ENCODE results near the gene CD2AP. TPM values are rescaled to one million over a fixed set of nuclear protein-coding genes. Genes with fewer than 3 reads are reported as not detected.
"Not testable (repeated sequence)": the region's sequence is repeated elsewhere in the genome, so short reads cannot be mapped to it uniquely, and the experiment has no call there.

The CD2AP gene
- polyA plus RNA-seq, 1 experiment, result 12.5 TPM

DNA sequence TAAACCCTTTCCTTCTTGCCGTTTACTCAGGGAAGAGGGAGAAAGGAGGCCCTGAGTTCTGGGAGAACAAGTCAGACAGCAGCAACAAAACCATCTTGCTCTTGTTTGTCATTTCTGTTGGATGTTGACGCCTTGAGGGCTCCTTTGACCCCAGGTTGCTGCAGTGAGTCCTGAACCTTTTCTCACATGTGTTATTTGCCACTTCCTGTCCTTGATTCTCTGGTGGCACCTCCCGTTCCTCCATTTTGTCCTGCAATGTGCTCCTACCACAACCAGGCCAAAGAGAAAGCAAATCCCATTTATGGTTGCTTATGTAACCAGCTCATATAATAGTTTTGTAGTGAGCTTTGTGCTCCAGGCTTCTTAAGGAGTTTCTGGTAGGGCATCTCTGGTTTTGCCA is 154.2 kb downstream of the CD2AP start:
- TF ChIP-seq, protein P1, sequence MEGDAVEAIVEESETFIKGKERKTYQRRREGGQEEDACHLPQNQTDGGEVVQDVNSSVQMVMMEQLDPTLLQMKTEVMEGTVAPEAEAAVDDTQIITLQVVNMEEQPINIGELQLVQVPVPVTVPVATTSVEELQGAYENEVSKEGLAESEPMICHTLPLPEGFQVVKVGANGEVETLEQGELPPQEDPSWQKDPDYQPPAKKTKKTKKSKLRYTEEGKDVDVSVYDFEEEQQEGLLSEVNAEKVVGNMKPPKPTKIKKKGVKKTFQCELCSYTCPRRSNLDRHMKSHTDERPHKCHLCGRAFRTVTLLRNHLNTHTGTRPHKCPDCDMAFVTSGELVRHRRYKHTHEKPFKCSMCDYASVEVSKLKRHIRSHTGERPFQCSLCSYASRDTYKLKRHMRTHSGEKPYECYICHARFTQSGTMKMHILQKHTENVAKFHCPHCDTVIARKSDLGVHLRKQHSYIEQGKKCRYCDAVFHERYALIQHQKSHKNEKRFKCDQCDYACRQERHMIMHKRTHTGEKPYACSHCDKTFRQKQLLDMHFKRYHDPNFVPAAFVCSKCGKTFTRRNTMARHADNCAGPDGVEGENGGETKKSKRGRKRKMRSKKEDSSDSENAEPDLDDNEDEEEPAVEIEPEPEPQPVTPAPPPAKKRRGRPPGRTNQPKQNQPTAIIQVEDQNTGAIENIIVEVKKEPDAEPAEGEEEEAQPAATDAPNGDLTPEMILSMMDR (IDR thresholded peaks at IDR 0.05; ENCODE audit: low read depth, low read length), result no peak
- CTCF ChIA-PET, result interaction anchor here (0.5 to 3.6 kb wide), 47 partner anchors 9 to 1778 kb away, joined by 3 to 77 read pairs (median 5); partner anchors contain the start of genes ADGRF4 and OPN5
- POLR2A ChIA-PET, result interaction anchor here (0.7 kb wide), 1 partner anchor 148 kb away, joined by 4 read pairs; no protein-coding TSS in a partner anchor
- no peak overlapping the region for H3K27ac ChIP-seq (ENCODE audit: low read depth, low read length)
- no peaks in the 10 kb centered on the region for H3K9me3 ChIP-seq (ENCODE audit: control insufficient read depth, insufficient read depth, low read length)
- H3K4me3 ChIP-seq (ENCODE audit: low read depth, low read length), result no peak overlapping the region
- H3K27me3 ChIP-seq (ENCODE audit: control insufficient read depth, insufficient read depth, low read length), result no peaks in the 10 kb centered on the region
- DNase-seq (ENCODE audit: low read depth, low spot score), result no peak

DNA sequence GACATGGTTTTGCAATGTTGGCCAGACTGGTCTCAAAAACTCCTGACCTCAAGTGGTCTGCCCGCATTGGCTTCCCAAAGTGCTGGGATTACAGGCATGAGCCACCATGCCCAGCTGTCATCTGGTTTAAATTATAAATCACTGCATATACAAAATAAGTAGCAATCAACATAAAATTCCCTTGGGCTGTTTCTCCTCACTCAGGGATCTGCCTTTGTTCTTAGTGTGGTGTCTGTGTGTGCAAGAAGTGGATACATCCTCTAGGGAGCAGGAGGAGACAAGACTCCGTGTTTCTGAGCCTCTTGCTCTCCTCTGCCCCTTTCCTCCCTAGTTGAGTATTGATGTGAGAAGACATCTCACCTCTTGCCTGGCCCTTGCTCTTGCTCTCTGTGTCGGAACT is 155.6 kb downstream of the CD2AP start:
- ChIA-PET CTCF (interaction anchor here (0.7 to 3.3 kb wide), 4 partner anchors 19 to 219 kb away, joined by 3 to 14 read pairs (median 8); no protein-coding TSS in a partner anchor), POLR2A (no interaction called here)
- Histone ChIP-seq H3K9me3 (ENCODE audit: control insufficient read depth, insufficient read depth, low read length) (no peaks in the 10 kb centered on the region), H3K27ac (ENCODE audit: low read depth, low read length) (no peak overlapping the region), H3K4me3 (ENCODE audit: low read depth, low read length) (no peak overlapping the region), H3K27me3 (ENCODE audit: control insufficient read depth, insufficient read depth, low read length) (no peaks in the 10 kb centered on the region)
- no peak for DNase-seq (ENCODE audit: low read depth, low spot score)
- TF ChIP-seq, protein P1 (IDR thresholded peaks at IDR 0.05; ENCODE audit: low read depth, low read length), result no peak

DNA sequence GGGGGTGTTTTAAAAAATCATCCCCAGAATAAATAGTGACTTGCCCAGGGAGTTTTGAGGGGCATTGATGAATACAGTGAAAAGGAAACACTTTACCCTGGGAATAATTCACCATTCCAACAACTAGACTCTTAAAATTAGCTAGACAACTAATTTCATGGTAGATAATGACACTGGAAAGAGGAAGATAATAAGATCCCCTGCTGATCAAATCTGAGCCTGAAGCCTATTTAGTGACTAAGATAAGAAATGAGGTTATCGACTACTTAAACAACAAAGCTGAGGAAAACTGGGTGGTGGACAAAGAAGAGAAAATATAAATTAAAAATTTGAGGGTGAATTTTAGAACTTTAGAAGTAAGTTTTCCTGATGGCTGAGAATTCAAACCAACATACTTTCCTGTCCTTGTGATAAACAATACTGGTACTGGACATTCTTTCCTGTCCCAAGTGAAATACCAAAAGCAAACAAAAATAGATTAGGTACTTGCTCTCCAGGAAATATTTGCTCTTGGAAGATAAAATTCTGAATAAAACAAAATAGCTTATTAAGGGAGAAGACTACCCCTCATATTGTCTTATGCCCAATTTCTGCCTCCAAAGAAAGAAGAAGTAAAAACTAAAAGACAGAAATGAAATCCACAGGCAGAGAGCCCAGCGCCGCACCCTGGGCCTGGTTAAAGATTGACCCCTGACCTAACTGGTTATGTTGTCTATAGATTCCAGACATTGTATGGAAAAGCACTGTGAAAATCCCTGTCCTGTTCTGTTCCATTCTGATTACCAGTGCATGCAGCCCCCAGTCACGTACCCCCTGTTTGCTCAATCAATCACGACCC is 156.8 kb downstream of the CD2AP start:
- POLR2A ChIA-PET, result no interaction called here

DNA sequence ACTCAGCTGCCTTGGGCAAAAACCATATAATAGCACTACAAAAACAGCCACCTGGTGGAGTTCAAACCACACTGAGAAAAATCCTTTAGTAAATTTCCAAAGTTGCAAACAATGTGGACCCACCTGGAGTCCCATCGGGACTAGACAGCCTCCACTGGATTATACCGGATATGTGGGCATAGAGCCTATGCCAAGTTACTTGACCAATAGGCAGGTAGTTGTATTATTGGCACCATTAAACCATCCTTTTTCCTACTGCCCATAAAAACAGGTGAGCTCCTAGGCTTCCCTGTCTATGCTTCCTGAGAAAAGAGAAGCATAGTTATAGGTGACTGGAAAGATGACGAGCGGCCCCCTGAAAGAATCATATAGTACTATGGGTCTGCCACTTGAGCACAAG is 169.1 kb downstream of the CD2AP start:
- Histone ChIP-seq H3K27ac (ENCODE audit: low read depth, low read length) (no peak overlapping the region), H3K27me3 (ENCODE audit: control insufficient read depth, insufficient read depth, low read length) (no peaks in the 10 kb centered on the region), H3K4me3 (ENCODE audit: low read depth, low read length) (no peak overlapping the region), H3K9me3 (ENCODE audit: control insufficient read depth, insufficient read depth, low read length) (no peaks in the 10 kb centered on the region)
- TF ChIP-seq, protein P1 (IDR thresholded peaks at IDR 0.05; ENCODE audit: low read depth, low read length), result no peak
- DNase-seq (ENCODE audit: low read depth, low spot score), result no peak
- ChIA-PET POLR2A (no interaction called here), CTCF (interaction anchor here (1.0 kb wide), 1 partner anchor 15 kb away, joined by 4 read pairs; no protein-coding TSS in a partner anchor)

More for the DNA sequence above, 156.8 kb downstream of the CD2AP start:
- H3K27ac ChIP-seq (ENCODE audit: low read depth, low read length), result no peak overlapping the region
- no peak overlapping the region for H3K4me3 ChIP-seq (ENCODE audit: low read depth, low read length)
- TF ChIP-seq, protein P1 (IDR thresholded peaks at IDR 0.05; ENCODE audit: low read depth, low read length), result no peak
- CTCF ChIA-PET, result interaction anchor here (0.6 to 1.0 kb wide), 4 partner anchors 91 to 1131 kb away, joined by 3 to 5 read pairs (median 4); no protein-coding TSS in a partner anchor
- no peaks in the 10 kb centered on the region for H3K27me3 ChIP-seq (ENCODE audit: control insufficient read depth, insufficient read depth, low read length)
- DNase-seq (ENCODE audit: low read depth, low spot score), result no peak
- H3K9me3 ChIP-seq (ENCODE audit: control insufficient read depth, insufficient read depth, low read length), result no peaks in the 10 kb centered on the region

DNA sequence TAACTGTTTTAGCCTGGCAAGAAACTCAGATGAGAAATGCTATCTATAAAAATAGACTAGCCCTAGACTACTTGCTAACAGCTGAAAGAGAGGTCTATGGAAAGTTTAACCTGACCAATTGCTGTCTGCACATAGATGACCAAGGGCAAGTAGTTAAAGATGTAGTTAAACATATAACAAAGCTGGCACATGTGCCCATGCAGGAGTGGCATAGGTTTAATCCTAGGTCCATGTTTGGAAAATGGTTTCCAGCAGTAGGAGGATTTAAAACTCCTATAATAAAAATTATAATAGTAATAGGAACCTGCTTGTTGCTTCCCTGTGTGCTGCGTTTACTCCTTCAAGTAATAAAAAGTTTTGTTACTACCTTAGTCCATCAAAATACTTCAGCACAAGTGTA is 169.6 kb downstream of the CD2AP start:
- ChIA-PET POLR2A (no interaction called here), CTCF (interaction anchor here (1.0 kb wide), 1 partner anchor 16 kb away, joined by 4 read pairs; no protein-coding TSS in a partner anchor)
- Histone ChIP-seq H3K27ac (ENCODE audit: low read depth, low read length) (no peak overlapping the region), H3K9me3 (ENCODE audit: control insufficient read depth, insufficient read depth, low read length) (no peaks in the 10 kb centered on the region), H3K27me3 (ENCODE audit: control insufficient read depth, insufficient read depth, low read length) (no peaks in the 10 kb centered on the region), H3K4me3 (ENCODE audit: low read depth, low read length) (no peak overlapping the region)
- TF ChIP-seq, protein P1 (IDR thresholded peaks at IDR 0.05; ENCODE audit: low read depth, low read length), result no peak
- no peak for DNase-seq (ENCODE audit: low read depth, low spot score)

DNA sequence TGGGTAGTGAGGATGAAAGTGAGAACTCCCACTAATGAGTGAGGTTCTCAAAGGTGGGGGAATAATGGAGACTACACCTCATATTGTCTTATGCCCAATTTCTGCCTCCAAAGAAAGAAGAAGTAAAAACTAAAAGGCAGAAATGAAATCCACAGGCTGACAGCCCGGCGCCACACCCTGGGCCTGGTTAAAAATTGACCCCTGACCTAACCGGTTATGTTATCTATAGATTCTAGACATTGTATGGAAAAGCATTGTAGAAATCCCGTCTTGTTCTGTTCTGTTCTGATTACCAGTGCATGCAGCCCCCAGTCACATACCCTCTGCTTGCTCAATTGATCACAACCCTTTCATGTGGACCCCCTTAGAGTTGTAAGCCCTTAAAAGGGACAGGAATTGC is 170.0 kb downstream of the CD2AP start:
- H3K27ac ChIP-seq (ENCODE audit: low read depth, low read length); POLR2A ChIA-PET; H3K27me3 ChIP-seq (ENCODE audit: control insufficient read depth, insufficient read depth, low read length); DNase-seq (ENCODE audit: low read depth, low spot score); H3K9me3 ChIP-seq (ENCODE audit: control insufficient read depth, insufficient read depth, low read length); H3K4me3 ChIP-seq (ENCODE audit: low read depth, low read length): not testable (repeated sequence)
- CTCF ChIA-PET, result interaction anchor here (1.0 kb wide), 1 partner anchor 16 kb away, joined by 4 read pairs; no protein-coding TSS in a partner anchor
